HepG2 (cell line): ENCODE results near the gene CTDSP2. TPM values are rescaled to one million over a fixed set of nuclear protein-coding genes. Genes with fewer than 3 reads are reported as not detected.
A peak's percentile ranks its signal among the peaks of the same experiment; 100 is the strongest.

Experiments used
- ATAC-seq: fragments of 200-7000 bp; cut with Tn5 transposase; 3 replicates; pipeline ENCODE4 v1.9.1; 2020; ENCODE audit warnings: mild to moderate bottlenecking, moderate library complexity
- BruUV-seq: library from RNA; stranded (reverse); fragments of 400-500 nt; replicated peaks from 2 replicates; lab custom pipeline; 2021; lab: Mats Ljungman, UMichigan
- CTCF ChIA-PET: fragments of 300-600 bp; formaldehyde crosslinking; extraction: SDS; loops from one replicate; lab custom pipeline; 2021; ENCODE audit warnings: low total read pairs, inconsistent platforms, low intra/inter-chr PET ratio; lab: Yijun Ruan, JAX
- POLR2A ChIA-PET: fragments of 350-600 bp; sonication (Branson Sonifier 250); formaldehyde crosslinking; loops from one replicate; lab custom pipeline; 2020; ENCODE audit warnings: antibody characterized with exemption, inconsistent platforms; lab: Yijun Ruan, JAX
- DNase-seq: peaks from one replicate; pipeline ENCODE4 v3.0.0-alpha.2; 2015; ENCODE audit warnings: low spot score
- FAIRE-seq: peaks from 3 replicates; lab custom pipeline; 2011; peaks lifted over from hg19 to GRCh38; lab: Jason Lieb, UNC
- H2AFZ ChIP-seq: one replicate; pipeline ENCODE4 v1.6.1; 2011; ENCODE audit warnings: low read length, inconsistent platforms
- H3K27ac ChIP-seq: fragments of 300-600 bp; 3 replicates; pipeline ENCODE4 v1.8.0; 2011; ENCODE audit warnings: mixed run types, mild to moderate bottlenecking, mixed read lengths, low read length, inconsistent platforms; ENCODE audit not compliant: insufficient read depth; ENCODE audit errors: extremely low read length
- H3K27me3 ChIP-seq, 2 experiments: fragments of 200-600 bp in 1 of 2; 2 replicates in 1 of 2; 3 replicates in 1 of 2; pipeline versions ENCODE4 v1.6.0 to v1.8.0; 2011; ENCODE audit warnings: low read length in 2 of 2, mild to moderate bottlenecking in 2 of 2, moderate library complexity in 2 of 2, inconsistent platforms in 1 of 2; ENCODE audit not compliant: insufficient read depth in 2 of 2, control insufficient read depth in 1 of 2
- H3K36me3 ChIP-seq, 2 experiments: fragments of 200-600 bp in 1 of 2; replicated peaks in 1 of 2; 2 replicates in 1 of 2; 3 replicates in 1 of 2; pipeline versions ENCODE4 v1.5.1 to v1.8.0; 2011; ENCODE audit warnings: low read length in 2 of 2, inconsistent platforms in 1 of 2; ENCODE audit not compliant: insufficient read depth in 2 of 2, control insufficient read depth in 1 of 2
- H3K4me1 ChIP-seq: 2 replicates; pipeline ENCODE4 v1.5.1; 2012; ENCODE audit warnings: low read length, inconsistent platforms; ENCODE audit not compliant: insufficient read depth
- H3K4me2 ChIP-seq: 2 replicates; pipeline ENCODE4 v1.6.0; 2011; ENCODE audit warnings: low read depth, low read length, inconsistent platforms
- H3K4me3 ChIP-seq, 3 experiments: fragments of 200-600 bp in 1 of 3; sonication (generic), shearing (Covaris generic) in 1 of 3; replicated peaks in 1 of 3; 2 replicates each; pipeline ENCODE4 v1.5.1; 2011 to 2016; ENCODE audit warnings: low read length in 3 of 3, inconsistent platforms in 2 of 3, low read depth in 2 of 3, mild to moderate bottlenecking in 2 of 3, control low read depth in 1 of 3, mixed read lengths in 1 of 3; ENCODE audit not compliant: insufficient read depth in 1 of 3
- H3K79me2 ChIP-seq: one replicate; pipeline ENCODE4 v1.6.1; 2011; ENCODE audit warnings: low read length, inconsistent platforms; ENCODE audit not compliant: insufficient read depth
- H3K9ac ChIP-seq: 2 replicates; pipeline ENCODE4 v1.6.0; 2011; ENCODE audit warnings: mild to moderate bottlenecking, low read depth, low read length, inconsistent platforms; ENCODE audit not compliant: insufficient read depth
- H3K9me3 ChIP-seq: 2 replicates; pipeline ENCODE4 v1.5.1; 2012; ENCODE audit warnings: mild to moderate bottlenecking, low read length
- H4K20me1 ChIP-seq: 2 replicates; pipeline ENCODE4 v1.6.0; 2011; ENCODE audit warnings: inconsistent platforms, mild to moderate bottlenecking, low read length, moderate library complexity; ENCODE audit not compliant: insufficient read depth
- CENPX ChIP-seq: sonication (generic); formaldehyde crosslinking; IDR thresholded peaks from 2 replicates; pipeline ENCODE4 v1.9.0; 2021; ENCODE audit warnings: mild to moderate bottlenecking, missing genetic modification reagents, moderate library complexity
- UBTF ChIP-seq: sonication (generic); formaldehyde crosslinking; IDR thresholded peaks from 2 replicates; pipeline ENCODE4 v1.4.0; 2020; ENCODE audit warnings: mild to moderate bottlenecking, missing genetic modification reagents
- WIZ ChIP-seq: sonication (generic); formaldehyde crosslinking; IDR thresholded peaks from 2 replicates; pipeline ENCODE4 v1.5.1; 2020; ENCODE audit warnings: mild to moderate bottlenecking, missing genetic modification reagents
- ZNF605 ChIP-seq: sonication (generic); formaldehyde crosslinking; IDR thresholded peaks from 2 replicates; pipeline ENCODE4 v1.8.0; 2022; ENCODE audit warnings: mild to moderate bottlenecking, missing genetic modification reagents
- ZNF703 ChIP-seq: sonication (generic); formaldehyde crosslinking; IDR thresholded peaks from 2 replicates; pipeline ENCODE4 v1.5.1; 2020; ENCODE audit warnings: missing genetic modification reagents, mild to moderate bottlenecking, moderate library complexity, borderline replicate concordance
- WGBS: methylation state at CpG from one replicate; pipeline ENCODE4 v1.1.6; 2017; ENCODE audit warnings: low lambda C conversion rate; 5-methylcytosine and 5-hydroxymethylcytosine counted together
- in situ Hi-C: cut with HindIII; loops from 2 replicates; pipeline ENCODE4 v1.10.0; 2017; ENCODE audit warnings: low pct_unique_long_range_greater_than_20kb; ENCODE audit not compliant: extremely low pct_ligation_motif_present
- intact Hi-C: fragments of 100-400 bp; cut with micrococcal nuclease; formaldehyde crosslinking; loops from one replicate; pipeline ENCODE4 v1.10.0; 2022; ENCODE audit not compliant: unreplicated experiment
- polyA plus RNA-seq, 8 experiments: library from polyadenylated mRNA; depleted of rRNA in 3 of 8; stranded (reverse) in 7 of 8; unstranded in 1 of 8; fragments of >200 nt; fragmentation: Illumina TruSeq in 4 of 8; extraction: Trizol in 4 of 8; gene quantifications; 2 replicates each; pipeline versions ENCODE4 v1.2.1 to v1.2.3, GENCODE V29; 2011 to 2016; ENCODE audit warnings: low read depth in 4 of 8, missing spikeins in 1 of 8, mixed read lengths in 1 of 8; ENCODE audit not compliant: insufficient read depth in 1 of 8
- total RNA-seq, 5 experiments: library from RNA; depleted of rRNA; stranded (reverse); fragments of >200 nt; fragmentation: Illumina TruSeq; extraction: Trizol; gene quantifications; 2 replicates each; pipeline ENCODE4 v1.2.3, GENCODE V29; 2016; ENCODE audit warnings: low read depth in 1 of 5

The CTDSP2 gene
- total and polyA plus RNA-seq, 2 of the 13 experiments (the other 11 are each of a cell fraction or from before 2014, with no cell fraction given), result 38.1 to 82.5 TPM

DNA sequence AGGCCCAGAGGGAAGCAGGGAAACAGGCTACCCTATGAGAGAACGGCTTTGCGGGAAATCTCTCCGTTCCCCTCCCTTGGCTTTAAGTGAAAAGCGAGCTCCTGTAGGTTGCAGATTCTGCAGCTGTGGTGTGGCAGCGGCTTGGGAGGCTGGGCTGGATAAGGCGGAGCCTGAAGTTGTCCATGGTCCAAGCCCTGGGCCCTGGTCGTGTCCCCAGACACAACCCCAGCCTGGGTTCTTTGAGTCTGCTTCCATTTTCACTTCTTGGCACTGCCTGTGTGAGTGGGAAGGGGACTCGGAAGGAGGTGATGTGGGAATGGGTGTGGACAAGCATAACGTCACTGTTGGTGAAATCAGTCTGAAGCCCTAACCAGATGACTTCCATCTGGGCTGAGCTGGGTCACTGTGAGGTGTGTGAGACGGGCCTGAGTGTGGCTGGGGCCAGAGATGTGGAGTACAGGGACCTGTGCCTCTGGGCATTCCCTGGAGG is 43.0 kb upstream of the CTDSP2 start:
- no TSS peak for BruUV-seq
- ATAC-seq (peak; percentile 59), FAIRE-seq (no peak), DNase-seq (no peak)
- H3K4me3 ChIP-seq, result peak overlapping the region in 1 of 3 experiments; percentile 39; a peak in 1 of 6 replicates
- no peak overlapping the region for H3K27ac ChIP-seq
- H3K4me2 ChIP-seq, result peak overlapping the region; percentile 67
- H3K36me3 ChIP-seq, result no peaks in the 10 kb centered on the region
- ChIA-PET POLR2A (interaction anchor here (1.5 to 2.7 kb wide), 2 partner anchors 24 to 43 kb away, joined by 4 to 13 read pairs; partner anchors contain the start of gene CTDSP2), CTCF (no interaction called here)
- H3K9ac ChIP-seq, result no peak overlapping the region
- H3K9me3 ChIP-seq, result peaks cover 3% of the 10 kb centered on the region; the same call in 1 of the 2 replicates
- WGBS, result 9% methylated on average over 5 of the region's 10 CpGs
- intact Hi-C loops (no loop called here), in situ Hi-C loops (no loop called here)
- no peaks in the 10 kb centered on the region for H3K79me2 ChIP-seq
- TF ChIP-seq WIZ (CRISPR knock-in tag) (no peak), UBTF (CRISPR knock-in tag) (0 out of 2 replicates have a peak, but pooled peaks have one; percentile 24)
- H2AFZ ChIP-seq, result peak overlapping the region; percentile 15
- no peaks in the 10 kb centered on the region for H4K20me1 ChIP-seq
- peaks cover 10 to 51% of the 10 kb centered on the region in 2 experiments; a peak in 4 of 5 replicates for H3K27me3 ChIP-seq
- peaks cover 45% of the 10 kb centered on the region for H3K4me1 ChIP-seq

GRCh38 chr12:57888409-57889157 is 42.1 kb upstream of the CTDSP2 start:
- peak overlapping the region; percentile 1 to 47 (median 20); a peak in 2 of 6 replicates for H3K4me3 ChIP-seq

More at GRCh38 chr12:57888409-57889157, 42.1 kb upstream of the CTDSP2 start:
- 3% methylated on average over 13 of the region's 15 CpGs for WGBS
- FAIRE-seq (no peak), ATAC-seq (peak; percentile 62), DNase-seq (no peak)
- Histone ChIP-seq H3K79me2 (no peaks in the 10 kb centered on the region), H2AFZ (no peak overlapping the region), H3K4me2 (peak overlapping the region; percentile 67), H3K9me3 (peaks cover 3% of the 10 kb centered on the region; the same call in 1 of the 2 replicates), H3K9ac (no peak overlapping the region), H3K27me3 (peaks cover 10 to 45% of the 10 kb centered on the region in 2 experiments; a peak in 4 of 5 replicates), H4K20me1 (no peaks in the 10 kb centered on the region)
- CTCF ChIA-PET, result no interaction called here
- in situ Hi-C loops, result no loop called here
- no TSS peak for BruUV-seq
- POLR2A ChIA-PET, result interaction anchor here (1.5 to 2.7 kb wide), 2 partner anchors 23 to 42 kb away, joined by 4 to 13 read pairs; partner anchors contain the start of gene CTDSP2
- TF ChIP-seq CENPX (CRISPR knock-in tag) (no peak), ZNF703 (no peak), ZNF605 (CRISPR knock-in tag) (0 out of 2 replicates have a peak, but pooled peaks have one; percentile 20)
- TF ChIP-seq, all 625 proteins: peak for 1
- no peaks in the 10 kb centered on the region for H3K36me3 ChIP-seq
- intact Hi-C loops, result no loop called here
- H3K4me1 ChIP-seq, result peaks cover 35% of the 10 kb centered on the region
- no peak overlapping the region for H3K27ac ChIP-seq
